Stimulated activated CD8-positive, alpha-beta memory T cell treated with anti-CD3 and anti-CD28 coated beads, Interleukin-12 subunit alpha, Interleukin-12 subunit beta, amount 100 ng/mL, for 24 hours (primary cell): ENCODE data around the gene CEP350.
"Not testable (repeated sequence)": the region's sequence is repeated elsewhere in the genome, so short reads cannot be mapped to it uniquely, and the experiment has no call there.

ENCODE experiments used
- DNase-seq: peaks from one replicate; pipeline ENCODE4 v3.0.0-alpha.2; 2020; ENCODE audit errors: extremely low read depth

CEP350 gene

GRCh38 chr1:180119837-180120236 lies 165.2 kb downstream of the CEP350 start:
- no peak for DNase-seq

GRCh38 chr1:180123463-180123936 lies 168.9 kb downstream of the CEP350 start:
- DNase-seq = no peak

- DNase-seq = no peak
Measured at GRCh38 chr1:180130651-180131050, 176.0 kb downstream of the CEP350 start.

GRCh38 chr1:180131510-180131909 lies 176.9 kb downstream of the CEP350 start:
- no peak for DNase-seq

GRCh38 chr1:180133193-180133592 lies 178.6 kb downstream of the CEP350 start:
- DNase-seq = no peak

- DNase-seq = not testable (repeated sequence)
Measured at GRCh38 chr1:180133688-180134087, 179.1 kb downstream of the CEP350 start.

- DNase-seq = no peak
Measured at GRCh38 chr1:180135535-180135934, 180.9 kb downstream of the CEP350 start.

GRCh38 chr1:180136331-180136967 lies 181.8 kb downstream of the CEP350 start:
- no peak for DNase-seq

- no peak for DNase-seq
Measured at GRCh38 chr1:180136968-180137356, 182.4 kb downstream of the CEP350 start.

GRCh38 chr1:180137776-180138175 lies 183.2 kb downstream of the CEP350 start:
- DNase-seq = no peak

- no peak for DNase-seq
Measured at GRCh38 chr1:180141381-180141934, 186.8 kb downstream of the CEP350 start.

- DNase-seq = no peak
Measured at GRCh38 chr1:180143359-180143758, 188.7 kb downstream of the CEP350 start.

GRCh38 chr1:180144659-180145357 lies 190.2 kb downstream of the CEP350 start:
- DNase-seq = no peak

GRCh38 chr1:180145446-180145845 lies 190.8 kb downstream of the CEP350 start:
- no peak for DNase-seq

GRCh38 chr1:180150982-180151381 lies 196.4 kb downstream of the CEP350 start:
- no peak for DNase-seq

GRCh38 chr1:180151508-180151907 lies 196.9 kb downstream of the CEP350 start:
- DNase-seq = no peak

- DNase-seq = no peak
Measured at GRCh38 chr1:180152588-180152987, 198.0 kb downstream of the CEP350 start.

GRCh38 chr1:180153032-180153431 lies 198.4 kb downstream of the CEP350 start:
- DNase-seq = no peak

GRCh38 chr1:180154003-180154324 lies 199.4 kb downstream of the CEP350 start:
- no peak for DNase-seq

GRCh38 chr1:180154325-180155181 lies 199.9 kb downstream of the CEP350 start, which contains the start of gene QSOX1:
Gene QSOX1 (plus strand): TSS chr1:180154869. CDS start chr1:180154908, 39 bp downstream.
- DNase-seq = peak; percentile 66

- DNase-seq = no peak
Measured at GRCh38 chr1:180155182-180155682, 200.6 kb downstream of the CEP350 start.

GRCh38 chr1:180156201-180156600 lies 201.6 kb downstream of the CEP350 start:
- no peak for DNase-seq
